Measurements from ENCODE around the gene RIMBP2. TPM values are rescaled to one million over a fixed set of nuclear protein-coding genes. Genes with fewer than 3 reads are reported as not detected.

Gene RIMBP2
- total RNA-seq, 1 donor from 2014 or later, result 0.99 TPM

DNA sequence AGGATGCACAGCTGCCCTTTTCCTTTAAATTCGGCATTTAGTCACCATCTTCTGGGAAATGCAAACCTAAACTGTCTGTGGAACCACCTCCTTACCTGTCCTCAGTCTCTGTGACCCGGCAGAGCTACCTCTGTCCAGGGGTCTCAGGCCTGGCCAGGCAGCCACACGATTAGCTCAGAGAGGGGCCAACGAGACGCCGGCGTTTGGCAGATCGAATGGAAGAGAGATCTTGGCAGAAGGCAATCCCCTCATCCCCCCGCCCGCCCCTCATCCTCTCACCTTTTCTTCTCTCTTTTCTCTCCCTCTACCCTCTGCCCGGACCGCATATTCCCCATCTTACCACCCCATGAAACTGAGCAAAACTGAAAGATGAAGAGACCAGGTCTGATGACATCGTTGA lies 277.4 kb downstream of the RIMBP2 start:
- no peaks in the 10 kb centered on the region for H3K27me3 ChIP-seq
- H3K27ac ChIP-seq, result no peak overlapping the region
- H3K9me3 ChIP-seq (ENCODE audit: low read depth), result no peaks in the 10 kb centered on the region
- TF ChIP-seq EZH2phosphoT487 (IDR thresholded peaks at IDR 0.05), result no peak
- no peak for TF ChIP-seq EZH2 (IDR thresholded peaks at IDR 0.05)
- TF ChIP-seq, protein P1, sequence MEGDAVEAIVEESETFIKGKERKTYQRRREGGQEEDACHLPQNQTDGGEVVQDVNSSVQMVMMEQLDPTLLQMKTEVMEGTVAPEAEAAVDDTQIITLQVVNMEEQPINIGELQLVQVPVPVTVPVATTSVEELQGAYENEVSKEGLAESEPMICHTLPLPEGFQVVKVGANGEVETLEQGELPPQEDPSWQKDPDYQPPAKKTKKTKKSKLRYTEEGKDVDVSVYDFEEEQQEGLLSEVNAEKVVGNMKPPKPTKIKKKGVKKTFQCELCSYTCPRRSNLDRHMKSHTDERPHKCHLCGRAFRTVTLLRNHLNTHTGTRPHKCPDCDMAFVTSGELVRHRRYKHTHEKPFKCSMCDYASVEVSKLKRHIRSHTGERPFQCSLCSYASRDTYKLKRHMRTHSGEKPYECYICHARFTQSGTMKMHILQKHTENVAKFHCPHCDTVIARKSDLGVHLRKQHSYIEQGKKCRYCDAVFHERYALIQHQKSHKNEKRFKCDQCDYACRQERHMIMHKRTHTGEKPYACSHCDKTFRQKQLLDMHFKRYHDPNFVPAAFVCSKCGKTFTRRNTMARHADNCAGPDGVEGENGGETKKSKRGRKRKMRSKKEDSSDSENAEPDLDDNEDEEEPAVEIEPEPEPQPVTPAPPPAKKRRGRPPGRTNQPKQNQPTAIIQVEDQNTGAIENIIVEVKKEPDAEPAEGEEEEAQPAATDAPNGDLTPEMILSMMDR (IDR thresholded peaks at IDR 0.05), result no peak
- H3K4me1 Mint-ChIP-seq, result no peaks in the 10 kb centered on the region
- H3K27ac Mint-ChIP-seq, result no peak overlapping the region
- no peaks in the 10 kb centered on the region for H3K4me1 ChIP-seq
- H3K27me3 Mint-ChIP-seq (ENCODE audit: insufficient read depth, low read depth), result peaks cover 7% of the 10 kb centered on the region
- no peak overlapping the region for H3K4me3 ChIP-seq
- no peak overlapping the region for H2AFZ ChIP-seq (replicated peaks)
- H3K36me3 ChIP-seq, result no peaks in the 10 kb centered on the region
- H3K9me3 Mint-ChIP-seq, result peaks cover 10% of the 10 kb centered on the region
- H4K20me1 ChIP-seq (ENCODE audit: low read depth), result no peaks in the 10 kb centered on the region
- H3K4me3 Mint-ChIP-seq, result no peak overlapping the region
- no peak overlapping the region for H3K9ac ChIP-seq
- H3K4me2 ChIP-seq, result no peak overlapping the region
- no peaks in the 10 kb centered on the region for H3K79me2 ChIP-seq (ENCODE audit: low read depth)
- no peak for DNase-seq (ENCODE audit: low spot score)
- no peaks in the 10 kb centered on the region for H3F3A ChIP-seq (ENCODE audit: low read depth)
- H3K36me3 Mint-ChIP-seq, result peaks cover 18% of the 10 kb centered on the region

DNA sequence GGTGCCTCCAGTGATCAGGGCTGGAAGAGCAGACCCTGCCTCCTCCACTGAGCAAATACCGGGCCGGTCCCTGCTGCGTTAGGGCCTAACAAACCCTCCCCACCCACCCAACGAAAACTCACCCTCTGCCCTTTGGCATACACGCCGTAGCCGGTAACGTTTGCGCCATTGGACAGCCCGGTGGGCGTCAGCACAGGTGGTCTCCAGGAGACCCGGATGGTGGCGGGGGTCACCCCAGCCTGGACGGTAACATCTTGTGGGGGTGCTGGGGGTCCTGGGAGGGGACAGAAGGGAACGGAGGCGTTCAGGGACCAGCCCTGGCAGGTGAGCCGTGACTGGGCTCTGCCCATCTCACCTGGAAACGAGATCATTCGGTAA lies 277.9 kb downstream of the RIMBP2 start:
- DNase-seq (ENCODE audit: low spot score), result no peak
- no peaks in the 10 kb centered on the region for H3K4me1 ChIP-seq

DNA sequence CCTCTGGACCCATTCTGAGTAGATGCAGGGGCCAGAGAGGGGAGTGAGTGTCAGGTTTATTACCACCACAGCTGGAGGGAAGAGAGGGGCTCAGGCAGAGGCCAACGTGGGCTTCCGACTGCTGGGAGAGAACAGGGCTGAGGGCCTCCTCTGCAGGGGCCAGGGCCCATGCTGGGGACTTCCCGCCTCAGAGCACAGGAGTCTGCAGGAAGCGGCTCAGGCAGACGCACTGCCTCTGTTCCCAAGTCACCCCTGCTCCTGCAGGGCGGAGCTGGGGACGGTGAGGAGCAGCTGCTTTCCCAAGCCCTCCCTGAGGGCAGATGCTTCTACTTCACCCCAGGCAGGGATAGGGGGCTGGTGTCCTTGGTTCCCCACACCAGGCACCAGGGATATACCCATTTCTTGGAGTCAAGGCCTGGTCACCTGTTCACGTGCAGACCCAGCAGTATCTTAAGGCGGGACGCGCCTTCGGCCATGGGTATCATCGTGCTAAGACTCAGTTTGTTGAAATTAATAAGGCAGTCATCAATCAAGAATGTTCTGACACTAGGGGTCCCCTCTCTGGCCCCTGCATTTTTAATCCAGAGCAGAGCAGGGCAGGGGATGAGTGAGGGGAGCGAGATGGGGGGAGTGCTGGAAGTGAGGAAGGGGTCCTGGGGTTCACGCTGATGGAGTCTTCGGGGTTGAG lies 278.4 kb downstream of the RIMBP2 start:
- Histone ChIP-seq H4K20me1 (ENCODE audit: low read depth) (no peaks in the 10 kb centered on the region), H3K4me1 (no peaks in the 10 kb centered on the region), H2AFZ (replicated peaks) (no peak overlapping the region), H3K9ac (no peak overlapping the region), H3K27ac (no peak overlapping the region), H3K4me3 (no peak overlapping the region), H3K9me3 (ENCODE audit: low read depth) (no peaks in the 10 kb centered on the region), H3F3A (ENCODE audit: low read depth) (no peaks in the 10 kb centered on the region), H3K27me3 (no peaks in the 10 kb centered on the region), H3K36me3 (no peaks in the 10 kb centered on the region), H3K4me2 (no peak overlapping the region), H3K79me2 (ENCODE audit: low read depth) (no peaks in the 10 kb centered on the region)
- Mint-ChIP-seq H3K4me1 (no peaks in the 10 kb centered on the region), H3K36me3 (peaks cover 22% of the 10 kb centered on the region), H3K27ac (no peak overlapping the region), H3K4me3 (no peak overlapping the region), H3K27me3 (ENCODE audit: insufficient read depth, low read depth) (peaks cover 8% of the 10 kb centered on the region), H3K9me3 (peaks cover 10% of the 10 kb centered on the region)
- TF ChIP-seq EZH2phosphoT487 (IDR thresholded peaks at IDR 0.05), result no peak
- TF ChIP-seq, protein P1 (IDR thresholded peaks at IDR 0.05), result no peak
- no peak for TF ChIP-seq EZH2 (IDR thresholded peaks at IDR 0.05)
- DNase-seq (ENCODE audit: low spot score), result no peak

More for the DNA sequence above, 277.9 kb downstream of the RIMBP2 start:
- no peaks in the 10 kb centered on the region for H3K4me1 Mint-ChIP-seq
- Histone ChIP-seq H3K9me3 (ENCODE audit: low read depth) (no peaks in the 10 kb centered on the region), H4K20me1 (ENCODE audit: low read depth) (no peaks in the 10 kb centered on the region), H3K9ac (no peak overlapping the region), H2AFZ (replicated peaks) (no peak overlapping the region), H3K4me2 (no peak overlapping the region), H3F3A (ENCODE audit: low read depth) (no peaks in the 10 kb centered on the region), H3K4me3 (no peak overlapping the region), H3K36me3 (no peaks in the 10 kb centered on the region), H3K27me3 (no peaks in the 10 kb centered on the region), H3K79me2 (ENCODE audit: low read depth) (no peaks in the 10 kb centered on the region), H3K27ac (no peak overlapping the region)
- H3K27me3 Mint-ChIP-seq (ENCODE audit: insufficient read depth, low read depth), result peaks cover 8% of the 10 kb centered on the region
- H3K36me3 Mint-ChIP-seq, result peaks cover 22% of the 10 kb centered on the region
- H3K4me3 Mint-ChIP-seq, result no peak overlapping the region
- no peak overlapping the region for H3K27ac Mint-ChIP-seq
- no peak for TF ChIP-seq EZH2phosphoT487 (IDR thresholded peaks at IDR 0.05)
- peaks cover 10% of the 10 kb centered on the region for H3K9me3 Mint-ChIP-seq

DNA sequence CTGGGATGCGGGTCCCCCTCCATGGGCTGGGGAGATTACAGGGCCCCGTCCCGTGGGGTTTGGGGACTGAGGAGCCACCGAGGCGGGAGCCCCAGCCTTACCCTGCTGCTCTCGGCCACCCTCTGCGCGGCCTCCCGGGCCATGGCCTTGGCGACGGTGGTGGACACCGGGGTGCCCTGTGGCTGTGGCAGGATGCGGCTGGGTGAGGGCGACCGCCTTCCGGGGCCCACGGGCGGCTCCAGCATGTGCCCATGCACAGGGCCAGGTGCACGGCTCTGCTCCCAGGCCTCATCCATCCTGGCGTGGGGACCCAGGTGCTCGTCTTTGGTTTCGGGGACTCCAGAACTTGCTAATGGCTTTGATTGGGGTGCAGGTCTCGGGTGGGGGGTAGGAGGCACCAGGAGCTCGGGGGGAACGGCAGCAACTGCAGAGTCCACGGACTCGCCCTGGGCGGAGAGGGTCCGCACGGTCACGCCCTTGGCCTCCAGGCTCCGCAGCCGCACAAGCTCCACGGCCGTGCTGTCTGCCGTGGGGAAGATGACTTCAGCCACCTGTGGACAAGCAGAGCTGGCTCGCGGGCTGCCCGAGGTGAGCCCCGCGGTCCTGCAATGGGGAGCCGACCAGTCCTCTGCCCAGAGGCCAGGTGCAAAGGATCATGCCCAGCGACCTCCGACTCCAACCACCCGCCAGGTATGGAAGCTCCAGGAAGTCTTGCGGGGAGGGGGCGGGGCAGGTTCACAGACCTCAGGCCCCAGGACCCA lies 279.2 kb downstream of the RIMBP2 start:
- Mint-ChIP-seq H3K27me3 (ENCODE audit: insufficient read depth, low read depth) (peaks cover 8% of the 10 kb centered on the region), H3K36me3 (peaks cover 18% of the 10 kb centered on the region), H3K9me3 (peaks cover 14% of the 10 kb centered on the region), H3K27ac (no peak overlapping the region), H3K4me3 (no peak overlapping the region), H3K4me1 (no peaks in the 10 kb centered on the region)
- H3K27ac ChIP-seq, result no peak overlapping the region
- no peak for DNase-seq (ENCODE audit: low spot score)
- H4K20me1 ChIP-seq (ENCODE audit: low read depth), result no peaks in the 10 kb centered on the region
- H3K4me1 ChIP-seq, result no peaks in the 10 kb centered on the region
- H3K36me3 ChIP-seq, result no peaks in the 10 kb centered on the region
- no peaks in the 10 kb centered on the region for H3K27me3 ChIP-seq
- no peak overlapping the region for H3K4me2 ChIP-seq
- no peak overlapping the region for H3K9ac ChIP-seq
- no peak overlapping the region for H3K4me3 ChIP-seq
- H3K79me2 ChIP-seq (ENCODE audit: low read depth), result no peaks in the 10 kb centered on the region
- no peaks in the 10 kb centered on the region for H3F3A ChIP-seq (ENCODE audit: low read depth)
- no peaks in the 10 kb centered on the region for H3K9me3 ChIP-seq (ENCODE audit: low read depth)
- no peak overlapping the region for H2AFZ ChIP-seq (replicated peaks)
- no peak for TF ChIP-seq EZH2phosphoT487 (IDR thresholded peaks at IDR 0.05)
- TF ChIP-seq EZH2 (IDR thresholded peaks at IDR 0.05), result no peak
- TF ChIP-seq, protein P1 (IDR thresholded peaks at IDR 0.05), result no peak
